T follicular helper cell (primary cell): ENCODE measurements around the gene CCDC126.
"Not testable (repeated sequence)": the region's sequence is repeated elsewhere in the genome, so short reads cannot be mapped to it uniquely, and the experiment has no call there.

Experiments
- DNase-seq: peaks from one replicate; pipeline ENCODE4 v3.0.0-alpha.2; 2020; ENCODE audit warnings: low read depth

CCDC126 gene

GRCh38 chr7:23628370-23628769 lies 31.2 kb downstream of the CCDC126 start:
- DNase-seq, result no peak

- no peak for DNase-seq
Measured at GRCh38 chr7:23633417-23633816, 36.2 kb downstream of the CCDC126 start.

GRCh38 chr7:23645822-23646221 lies 48.6 kb downstream of the CCDC126 start:
- no peak for DNase-seq

GRCh38 chr7:23653942-23654341 lies 56.8 kb downstream of the CCDC126 start:
- DNase-seq, result no peak

- DNase-seq, result no peak
Measured at GRCh38 chr7:23654508-23654907, 57.3 kb downstream of the CCDC126 start.

- DNase-seq, result no peak
Measured at GRCh38 chr7:23655433-23655832, 58.3 kb downstream of the CCDC126 start.

GRCh38 chr7:23658831-23659427 lies 61.7 kb downstream of the CCDC126 start:
- DNase-seq, result no peak

GRCh38 chr7:23661385-23661784 lies 64.2 kb downstream of the CCDC126 start:
- no peak for DNase-seq

- DNase-seq, result no peak
Measured at GRCh38 chr7:23662124-23662983, 65.2 kb downstream of the CCDC126 start.

- DNase-seq, result no peak
Measured at GRCh38 chr7:23662984-23663313, 65.8 kb downstream of the CCDC126 start.

GRCh38 chr7:23664122-23664521 lies 66.9 kb downstream of the CCDC126 start:
- DNase-seq, result no peak

GRCh38 chr7:23672033-23672432 lies 74.9 kb downstream of the CCDC126 start:
- DNase-seq, result no peak

- DNase-seq, result peak; percentile 73
Measured at GRCh38 chr7:23679898-23680413, 82.8 kb downstream of the CCDC126 start, which contains the start of gene FAM221A. TSS of gene FAM221A (plus strand) at chr7:23680199. CDS start at chr7:23680219, 20 bp downstream.

GRCh38 chr7:23680414-23681405 lies 83.5 kb downstream of the CCDC126 start:
- DNase-seq, result peak; percentile 30

GRCh38 chr7:23684041-23684440 lies 86.9 kb downstream of the CCDC126 start:
- not testable (repeated sequence) for DNase-seq

- DNase-seq, result no peak
Measured at GRCh38 chr7:23685731-23686130, 88.5 kb downstream of the CCDC126 start.

- DNase-seq, result no peak
Measured at GRCh38 chr7:23687011-23687410, 89.8 kb downstream of the CCDC126 start.

- DNase-seq, result no peak
Measured at GRCh38 chr7:23689165-23689564, 92.0 kb downstream of the CCDC126 start.

GRCh38 chr7:23691320-23691719 lies 94.1 kb downstream of the CCDC126 start:
- no peak for DNase-seq

- DNase-seq, result no peak
Measured at GRCh38 chr7:23693224-23693623, 96.0 kb downstream of the CCDC126 start.
